Endometrial microvascular endothelial cells (primary cell): ENCODE measurements around the gene MYO9A. TPM values are rescaled to one million over a fixed set of nuclear protein-coding genes. Genes with fewer than 3 reads are reported as not detected.

ENCODE experiments used
- in situ Hi-C: cut with HindIII; loops from 2 replicates; pipeline ENCODE4 v1.10.0; 2017; ENCODE audit warnings: low sequenced_read_pairs, low pct_unique_long_range_greater_than_20kb; ENCODE audit errors: inconsistent ontology term
- total RNA-seq: library from RNA; depleted of rRNA; stranded (reverse); fragments of >200 nt; gene quantifications from one replicate; pipeline ENCODE4 v1.2.3, GENCODE V29; 2015; ENCODE audit errors: inconsistent ontology term

The MYO9A gene
- total RNA-seq, 1 donor from 2014 or later, result 15.7 TPM

DNA sequence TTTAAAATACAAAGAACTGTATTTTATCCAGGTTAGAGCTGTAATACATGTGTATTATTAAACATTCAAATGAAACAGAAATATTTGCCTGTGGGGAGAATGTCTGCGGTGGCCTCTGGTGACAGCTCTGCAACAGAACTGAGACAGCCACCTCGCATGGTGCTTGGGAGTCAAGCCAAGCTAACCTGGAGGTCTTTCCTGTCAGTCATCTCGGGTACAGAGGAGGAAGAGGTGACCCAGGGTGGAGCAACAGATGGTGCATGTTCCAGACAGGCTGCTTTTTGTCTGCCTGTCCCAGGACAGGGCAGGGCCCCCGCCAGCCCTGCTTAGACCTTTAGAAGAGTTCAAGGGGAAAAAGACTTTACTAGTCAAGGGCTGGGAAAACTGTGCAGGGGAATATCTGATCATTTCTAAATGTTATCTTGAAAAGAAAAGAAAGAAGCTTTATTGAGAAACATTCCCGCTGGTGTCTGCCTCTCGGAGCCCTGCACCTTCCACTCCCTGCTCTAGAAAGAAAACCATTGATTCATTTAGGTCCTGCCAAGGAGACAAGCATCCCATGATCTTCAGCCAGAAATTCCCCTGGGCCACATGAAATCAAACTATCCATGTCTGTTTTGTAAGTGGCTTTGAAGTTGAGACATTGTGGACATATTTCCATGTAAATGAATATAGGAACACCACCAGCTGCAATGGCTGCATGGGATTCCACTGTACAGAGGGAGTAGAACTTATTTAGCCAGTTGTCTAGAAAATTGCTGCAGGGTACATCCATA, 313.1 kb downstream of the MYO9A start:
- in situ Hi-C loops, result no loop called here

DNA sequence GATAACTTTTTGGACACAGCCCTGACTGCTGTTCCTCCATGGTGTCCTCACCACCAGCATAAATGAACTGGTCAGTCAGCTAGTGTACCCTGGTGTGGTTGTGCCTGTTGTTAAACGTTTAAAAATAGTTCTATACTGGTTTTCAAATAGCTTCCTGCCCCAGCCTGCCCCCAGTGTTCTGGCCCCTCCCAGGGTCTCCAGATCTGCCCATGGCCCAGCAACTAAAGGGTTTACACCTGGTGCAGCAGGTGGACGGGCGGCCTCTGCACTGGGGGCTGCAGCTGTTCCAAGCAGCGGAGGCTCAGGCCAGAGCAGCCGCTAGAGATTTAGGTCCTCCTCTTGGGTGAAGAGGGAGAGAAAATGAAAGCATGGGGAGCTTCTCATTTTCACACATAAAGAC, 313.7 kb downstream of the MYO9A start:
- in situ Hi-C loops, result no loop called here

DNA sequence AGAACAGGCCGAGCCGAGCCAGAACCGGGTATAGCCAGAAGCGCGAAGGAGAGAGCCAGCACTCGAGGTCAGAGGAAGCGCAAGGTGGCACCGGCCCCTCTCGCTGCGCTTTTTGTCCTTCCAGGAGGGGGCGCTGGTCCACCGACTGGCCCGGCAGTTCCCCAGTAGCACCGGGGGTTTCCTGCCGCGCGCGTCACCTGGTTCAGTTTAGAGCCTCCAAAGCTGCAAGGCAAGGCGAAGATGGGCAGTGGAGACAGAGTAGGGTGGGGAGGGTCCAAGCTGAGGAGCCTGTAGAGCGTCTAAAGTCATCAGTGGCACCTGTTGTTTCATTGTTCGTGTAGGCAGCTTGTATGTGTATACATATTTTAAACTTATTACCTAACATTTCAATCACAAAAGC, 315.2 kb downstream of the MYO9A start:
- in situ Hi-C loops, result no loop called here

DNA sequence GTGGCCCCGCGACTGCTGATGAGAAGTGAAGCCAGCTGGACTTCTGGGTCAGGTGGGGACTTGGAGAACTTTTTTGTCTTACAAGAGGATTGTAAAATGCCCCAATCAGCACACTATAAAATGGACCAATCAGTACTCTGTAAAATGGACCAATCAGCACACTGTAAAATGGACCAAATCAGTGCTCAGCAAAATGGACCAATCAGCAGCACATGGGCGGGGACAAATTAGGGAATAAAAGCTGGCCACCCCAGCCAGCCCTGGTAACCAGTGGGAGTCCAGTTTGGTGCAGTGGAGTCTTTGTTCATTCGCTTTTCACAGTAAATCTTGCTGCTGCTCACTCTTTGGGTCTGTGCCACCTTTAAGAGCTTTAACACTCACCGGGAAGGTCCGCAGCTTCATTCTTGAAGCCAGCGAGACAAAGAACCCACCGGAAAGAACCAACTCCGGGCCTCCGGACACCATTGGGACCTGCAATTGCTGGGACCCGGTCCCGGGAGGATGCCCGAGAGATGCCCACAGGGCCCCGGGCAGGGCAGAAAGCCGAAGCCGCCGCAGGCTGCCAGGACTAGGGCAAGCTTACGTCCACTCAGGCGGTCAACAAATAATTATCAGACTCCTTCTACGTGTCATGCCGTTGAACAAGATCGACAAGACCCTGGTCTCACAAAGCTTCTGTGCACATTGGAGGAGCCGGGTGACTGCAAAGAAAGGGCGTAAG, 315.9 kb downstream of the MYO9A start:
- in situ Hi-C loops, result no loop called here

- in situ Hi-C loops, result no loop called here
Observed at GRCh38 chr15:71800835-71801745, 316.9 kb downstream of the MYO9A start.

- in situ Hi-C loops, result no loop called here
Observed at GRCh38 chr15:71800190-71800589, 317.8 kb downstream of the MYO9A start.

- in situ Hi-C loops, result no loop called here
Observed at GRCh38 chr15:71798641-71799040, 319.3 kb downstream of the MYO9A start.

GRCh38 chr15:71792521-71792920, 325.4 kb downstream of the MYO9A start:
- in situ Hi-C loops, result no loop called here

DNA sequence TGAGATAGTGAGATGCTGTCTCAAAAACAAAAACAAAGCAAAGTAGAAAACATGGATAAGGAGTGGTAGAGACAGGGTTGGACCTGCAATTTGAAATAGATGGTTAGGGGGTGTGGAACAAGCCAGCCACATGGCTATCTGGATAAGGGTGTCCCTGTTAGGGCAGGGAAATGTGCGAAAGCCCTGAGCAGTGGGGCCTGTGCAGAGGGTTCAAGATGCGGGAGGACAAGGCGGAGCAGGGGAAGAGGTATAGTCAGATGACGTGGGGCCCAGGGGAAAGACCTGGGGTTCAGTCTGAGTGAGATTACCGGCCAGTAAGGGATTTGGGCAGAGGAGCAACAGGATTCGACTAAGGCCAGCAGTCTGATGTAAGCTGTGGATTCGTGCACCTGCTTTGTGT, 326.0 kb downstream of the MYO9A start:
- in situ Hi-C loops, result no loop called here

DNA sequence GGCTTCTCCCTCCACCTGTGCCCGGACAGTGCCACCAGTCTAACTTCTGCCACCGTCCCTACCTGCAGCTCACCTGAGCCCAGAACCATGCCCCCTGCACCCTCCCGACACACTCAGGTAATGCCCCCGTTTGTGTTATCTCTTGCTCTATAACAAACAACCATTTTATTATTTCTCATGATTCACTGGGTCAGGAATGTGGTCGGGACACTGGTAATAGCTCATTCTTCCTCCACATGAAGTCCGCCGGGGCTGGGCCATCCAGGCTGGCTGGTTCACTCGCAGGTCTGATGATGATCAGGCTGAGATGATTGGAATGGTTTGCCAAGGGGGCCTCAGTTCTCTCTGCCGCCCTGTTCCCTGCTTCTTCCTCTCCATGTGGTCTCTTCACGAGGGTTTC, 327.9 kb downstream of the MYO9A start:
- in situ Hi-C loops, result no loop called here

GRCh38 chr15:71789616-71790015, 328.3 kb downstream of the MYO9A start:
- in situ Hi-C loops, result no loop called here

DNA sequence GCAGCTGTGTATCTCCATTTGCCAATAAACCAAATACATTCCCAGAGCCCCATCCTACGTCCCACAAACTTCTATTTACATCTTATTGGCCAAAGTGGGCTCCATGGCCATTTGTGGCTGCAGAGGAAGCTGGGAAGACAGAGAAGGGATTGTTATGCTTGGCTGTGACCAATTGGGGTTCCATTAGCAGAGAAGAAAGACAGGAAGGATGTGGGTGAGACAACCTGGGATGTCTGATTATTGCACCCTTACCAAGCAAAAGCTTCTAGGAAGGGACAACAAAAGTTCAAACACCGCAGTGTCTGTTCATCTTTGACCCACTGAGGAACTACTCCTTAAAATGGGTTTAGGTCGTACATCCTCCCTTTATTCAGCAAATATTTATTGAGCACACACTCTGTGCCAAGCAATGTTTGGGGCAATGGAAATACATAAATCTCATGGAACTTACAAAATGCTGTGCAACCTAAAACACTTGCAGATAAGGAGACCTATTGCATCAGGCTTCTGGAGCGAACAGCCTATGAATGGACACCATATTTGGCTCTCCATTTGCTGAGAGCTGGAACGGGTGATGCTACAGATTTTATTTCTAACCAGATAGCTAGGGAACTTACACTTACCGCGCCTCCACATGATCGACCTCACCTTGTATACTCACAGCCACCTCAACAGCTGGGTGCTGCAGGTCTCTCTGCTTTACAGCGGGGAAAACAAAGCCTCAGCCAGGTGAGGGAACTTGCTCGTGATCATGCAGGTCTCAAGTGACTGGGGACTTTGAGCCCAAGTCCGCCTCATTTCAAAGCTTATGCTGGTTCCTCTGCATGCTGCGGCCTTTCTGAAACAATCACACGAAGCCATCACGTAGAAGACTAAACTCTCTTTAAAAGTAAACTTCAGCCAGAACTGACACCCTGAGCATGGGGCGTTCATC, 329.0 kb downstream of the MYO9A start:
- in situ Hi-C loops, result no loop called here

DNA sequence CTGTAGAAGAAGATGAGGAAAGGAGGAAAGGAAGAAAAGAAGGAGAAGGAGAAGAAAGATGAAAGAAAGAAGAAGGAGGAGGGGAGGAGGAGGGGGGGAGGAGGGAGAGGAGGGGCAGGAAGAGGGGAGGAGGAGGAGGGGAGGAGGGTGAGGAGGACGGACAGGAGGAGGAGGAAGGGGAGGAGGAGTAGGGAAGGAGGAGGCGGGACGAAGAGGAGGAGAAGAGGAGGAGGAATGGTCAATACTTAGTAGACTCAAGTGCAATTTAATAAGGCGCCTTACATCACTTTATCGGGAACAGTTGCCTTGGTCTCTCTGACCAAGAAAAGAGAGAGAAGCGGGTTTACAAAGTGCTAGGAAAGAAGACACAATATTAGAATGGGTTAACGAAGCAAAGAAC, 331.3 kb downstream of the MYO9A start:
- in situ Hi-C loops, result no loop called here

DNA sequence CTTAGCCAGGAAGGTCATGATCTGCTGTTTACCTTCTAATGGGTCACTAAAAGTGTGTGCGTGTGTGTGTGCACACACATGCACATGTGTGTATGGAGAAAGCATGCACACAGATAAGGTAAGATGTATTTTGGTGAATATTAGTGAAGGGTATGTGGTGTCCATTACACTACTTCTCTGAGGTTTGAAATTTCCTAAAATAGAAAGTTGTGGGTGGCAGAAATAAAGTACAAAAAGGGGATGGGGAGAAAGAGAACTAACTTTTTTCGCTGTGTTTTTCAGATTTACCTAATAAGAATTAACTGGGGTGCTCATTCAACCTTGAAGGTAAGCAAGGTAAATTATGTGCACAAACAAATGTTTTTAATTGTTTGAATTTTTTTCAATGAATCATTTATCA, 332.0 kb downstream of the MYO9A start:
- in situ Hi-C loops, result no loop called here

DNA sequence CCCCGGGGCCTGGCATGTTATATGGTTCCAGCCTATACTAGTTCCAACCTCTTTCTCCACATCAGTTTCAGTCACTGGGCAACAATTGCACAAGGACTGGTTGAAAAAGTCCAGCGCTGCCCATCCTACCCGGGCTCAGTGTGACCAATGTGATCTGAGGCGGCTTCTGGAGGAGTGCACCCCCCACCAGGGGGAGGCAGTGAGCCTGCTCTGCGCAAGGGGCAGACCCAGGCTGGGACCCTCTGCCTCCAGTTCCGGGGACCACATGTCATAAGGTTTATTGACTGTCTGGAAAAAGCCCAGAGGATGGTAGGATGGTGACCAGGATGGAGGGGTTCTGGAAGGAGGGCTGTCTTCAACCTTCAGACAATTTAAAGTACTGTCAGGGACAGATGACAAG, 333.2 kb downstream of the MYO9A start:
- in situ Hi-C loops, result no loop called here

DNA sequence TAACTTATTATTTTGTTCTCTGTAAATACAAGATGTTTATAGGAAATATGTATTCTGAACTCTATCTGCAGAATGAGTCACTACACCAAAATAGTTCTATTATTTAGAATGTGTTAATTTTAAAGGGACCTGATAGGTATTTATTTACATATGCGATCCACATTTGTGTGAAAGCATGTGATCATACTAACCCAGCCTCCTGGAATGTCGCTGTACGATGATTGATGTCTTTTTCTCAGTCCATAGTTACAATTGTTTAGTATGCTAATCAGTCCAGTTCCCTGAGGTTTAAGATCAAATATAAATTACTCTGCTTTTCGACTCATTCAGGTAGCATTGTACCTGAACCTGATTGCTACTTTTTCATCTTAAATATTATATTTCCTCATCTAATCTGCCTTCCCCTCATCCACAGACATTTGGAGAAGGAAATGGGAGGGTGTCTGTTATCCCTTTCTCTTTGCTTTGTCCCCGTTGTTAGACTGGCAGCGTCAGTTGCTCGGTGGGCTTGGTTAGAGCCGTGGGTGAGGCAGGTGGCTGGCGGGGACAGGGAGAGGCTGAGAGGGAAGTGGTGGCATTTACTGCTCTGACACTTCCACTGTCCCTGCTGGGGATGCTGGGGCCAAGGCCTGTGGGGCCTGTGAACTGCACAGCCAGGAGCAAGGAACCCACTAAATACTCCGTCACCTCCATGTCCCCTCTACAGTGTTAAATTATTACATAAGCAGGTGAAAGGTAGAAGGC, 335.4 kb downstream of the MYO9A start:
- in situ Hi-C loops, result no loop called here

DNA sequence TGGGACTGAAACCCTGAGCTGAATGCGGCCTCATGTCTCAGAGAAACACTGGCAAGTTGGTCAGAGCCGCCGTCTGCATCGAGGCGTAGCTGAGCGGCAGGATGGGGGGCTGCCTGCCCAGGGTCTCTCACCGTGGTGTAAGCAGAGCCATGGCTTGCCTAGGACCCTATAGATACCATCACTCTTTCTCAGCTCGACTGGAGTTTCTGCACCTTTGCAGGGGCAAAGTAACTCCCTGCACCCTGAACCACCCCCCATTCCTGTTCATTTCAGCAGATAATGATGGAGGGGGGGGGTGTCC, 336.0 kb downstream of the MYO9A start:
- in situ Hi-C loops, result no loop called here
